SK-N-MC (cell line): Measurements from ENCODE around the gene DAND5.
"Not testable (repeated sequence)": the region's sequence is repeated elsewhere in the genome, so short reads cannot be mapped to it uniquely, and the experiment has no call there.

ENCODE experiments used
- DNase-seq: peaks from one replicate; pipeline ENCODE4 v3.0.0-alpha.2; 2011; ENCODE audit warnings: low read depth, low spot score
- H3K27ac ChIP-seq: fragments of 200-600 bp; sonication (generic); 2 replicates; pipeline ENCODE4 v1.5.1; 2016; ENCODE audit warnings: mixed run types
- H3K36me3 ChIP-seq: fragments of 200-600 bp; sonication (generic); 2 replicates; pipeline ENCODE4 v1.6.1; 2017; ENCODE audit warnings: antibody characterized with exemption, low read length, mixed read lengths; ENCODE audit not compliant: insufficient read depth
- H3K4me3 ChIP-seq: fragments of 200-600 bp; sonication (generic); 2 replicates; pipeline ENCODE4 v1.5.1; 2016
- H3K9ac ChIP-seq: fragments of 200-600 bp; sonication (generic); 2 replicates; pipeline ENCODE4 v1.8.0; 2017; ENCODE audit warnings: mixed run types, mixed read lengths; ENCODE audit not compliant: insufficient read length
- H3K9me3 ChIP-seq: fragments of 200-600 bp; sonication (generic); 2 replicates; pipeline ENCODE4 v1.6.1; 2017; ENCODE audit warnings: low read depth, mild to moderate bottlenecking, antibody characterized with exemption, low read length, moderate library complexity, mixed read lengths
- EZH2 ChIP-seq: fragments of 200-600 bp; sonication (generic); IDR thresholded peaks from one replicate; pipeline ENCODE4 v1.6.1; 2017; ENCODE audit warnings: antibody characterized with exemption
- FOXP2 ChIP-seq: optimal IDR thresholded peaks from 2 replicates; pipeline ENCODE3; 2011; ENCODE audit warnings: mild to moderate bottlenecking, moderate library complexity; ENCODE audit not compliant: insufficient read depth; ENCODE audit errors: extremely low read length, control extremely low read depth
- POLR2AphosphoS5 ChIP-seq: IDR thresholded peaks from 2 replicates; pipeline ENCODE4 v1.6.1; 2012; ENCODE audit warnings: mild to moderate bottlenecking, low read depth, low read length, borderline replicate concordance

Gene DAND5

GRCh38 chr19:12956446-12957388 lies 12.7 kb upstream of the DAND5 start, which contains the start of gene GADD45GIP1:
Gene GADD45GIP1 (minus strand): TSS chr19:12957223. CDS start chr19:12957212, 11 bp downstream.
- peak within 1 kb of the TSS; percentile 89 for H3K9ac ChIP-seq
- TF ChIP-seq EZH2, result no peak
- TF ChIP-seq FOXP2, result peak; percentile 73
- TF ChIP-seq POLR2AphosphoS5, result peak; percentile 93
- H3K36me3 ChIP-seq, result peaks cover 31% of the 10 kb centered on the region
- H3K9me3 ChIP-seq, result no peaks in the 10 kb centered on the region
- no peak for DNase-seq
- H3K27ac ChIP-seq, result peak within 1 kb of the TSS; percentile 95
- peak within 1 kb of the TSS; percentile 91 for H3K4me3 ChIP-seq

- not testable (repeated sequence) for DNase-seq, H3K9me3 ChIP-seq
- Histone ChIP-seq H3K36me3 (peaks cover 25% of the 10 kb centered on the region), H3K4me3 (peak overlapping the region; percentile 91), H3K27ac (peak overlapping the region; percentile 95), H3K9ac (peak overlapping the region; percentile 89)
Observed at GRCh38 chr19:12957389-12957952, 11.9 kb upstream of the DAND5 start.

- Histone ChIP-seq H3K9ac (no peak overlapping the region), H3K9me3 (no peaks in the 10 kb centered on the region), H3K4me3 (no peak overlapping the region), H3K36me3 (peaks cover 9% of the 10 kb centered on the region; the same call in 1 of the 2 replicates), H3K27ac (no peak overlapping the region)
- DNase-seq, result no peak
- TF ChIP-seq EZH2, result no peak
- TF ChIP-seq FOXP2, result no peak
- no peak for TF ChIP-seq POLR2AphosphoS5
Observed at GRCh38 chr19:12959481-12959880, 9.9 kb upstream of the DAND5 start.

- Histone ChIP-seq H3K36me3 (no peaks in the 10 kb centered on the region), H3K9ac (peak overlapping the region; percentile 67), H3K4me3 (peak overlapping the region; percentile 93), H3K9me3 (no peaks in the 10 kb centered on the region), H3K27ac (0 out of 2 replicates have a peak overlapping the region, but pooled peaks have one; percentile 8)
- TF ChIP-seq POLR2AphosphoS5, result no peak
- no peak for TF ChIP-seq FOXP2
- no peak for TF ChIP-seq EZH2
- DNase-seq, result no peak
Observed at GRCh38 chr19:12965017-12965811, 4.2 kb upstream of the DAND5 start.

GRCh38 chr19:12965812-12966135 lies 3.6 kb upstream of the DAND5 start:
- Histone ChIP-seq H3K9me3 (no peaks in the 10 kb centered on the region), H3K9ac (peak overlapping the region; percentile 64), H3K36me3 (no peaks in the 10 kb centered on the region), H3K4me3 (peak overlapping the region; percentile 93), H3K27ac (no peak overlapping the region)
- DNase-seq, result no peak
- TF ChIP-seq EZH2 (no peak), FOXP2 (no peak), POLR2AphosphoS5 (no peak)

- no peak overlapping the region for H3K4me3 ChIP-seq
- no peak for DNase-seq
- TF ChIP-seq POLR2AphosphoS5 (no peak), EZH2 (no peak), FOXP2 (no peak)
- no peak overlapping the region for H3K9ac ChIP-seq
- H3K36me3 ChIP-seq, result no peaks in the 10 kb centered on the region
- H3K9me3 ChIP-seq, result no peaks in the 10 kb centered on the region
- no peak overlapping the region for H3K27ac ChIP-seq
Observed at GRCh38 chr19:12967907-12968306, 1.5 kb upstream of the DAND5 start.

GRCh38 chr19:12970070-12970820 lies 869 bp downstream of the DAND5 start:
- no peaks in the 10 kb centered on the region for H3K36me3 ChIP-seq
- no peak overlapping the region for H3K9ac ChIP-seq
- H3K27ac ChIP-seq, result no peak overlapping the region
- H3K9me3 ChIP-seq, result no peaks in the 10 kb centered on the region
- H3K4me3 ChIP-seq, result no peak overlapping the region
- no peak for DNase-seq
- no peak for TF ChIP-seq FOXP2
- no peak for TF ChIP-seq POLR2AphosphoS5
- TF ChIP-seq EZH2, result no peak

- no peak for TF ChIP-seq FOXP2
- TF ChIP-seq POLR2AphosphoS5, result no peak
- TF ChIP-seq EZH2, result no peak
- H3K9me3 ChIP-seq, result no peaks in the 10 kb centered on the region
- H3K4me3 ChIP-seq, result no peak overlapping the region
- no peak overlapping the region for H3K9ac ChIP-seq
- DNase-seq, result no peak
- H3K27ac ChIP-seq, result no peak overlapping the region
- no peaks in the 10 kb centered on the region for H3K36me3 ChIP-seq
Observed at GRCh38 chr19:12973236-12973635, 3.9 kb downstream of the DAND5 start.
